ENCODE results near the gene RASGRP4. TPM values are rescaled to one million over a fixed set of nuclear protein-coding genes. Genes with fewer than 3 reads are reported as not detected.
"Not testable (repeated sequence)": the region's sequence is repeated elsewhere in the genome, so short reads cannot be mapped to it uniquely, and the experiment has no call there.

The RASGRP4 gene
- total RNA-seq, 1 experiment from 2014 or later, result not detected

- CTCF ChIA-PET, result no interaction called here
- no peaks in the 10 kb centered on the region for H3K9me2 ChIP-seq (ENCODE audit: insufficient read depth)
- H2AFZ ChIP-seq, result no peak overlapping the region
- no peaks in the 10 kb centered on the region for H3K4me1 ChIP-seq (replicated peaks; ENCODE audit: insufficient read depth)
- no peaks in the 10 kb centered on the region for H3K9me3 ChIP-seq (ENCODE audit: insufficient read depth, low read depth)
- H3K27ac ChIP-seq, result no peak overlapping the region
- no peak for DNase-seq
- intact Hi-C loops (cut with micrococcal nuclease; ENCODE audit: unreplicated experiment), result no loop called here
- no peaks in the 10 kb centered on the region for H3F3A ChIP-seq (ENCODE audit: insufficient read depth, low read depth)
- H3K27me3 ChIP-seq (ENCODE audit: insufficient read depth, low read depth), result peaks cover 5% of the 10 kb centered on the region
- H3K4me3 ChIP-seq, result no peak overlapping the region
- TF ChIP-seq EZH2 (IDR thresholded peaks at IDR 0.05; ENCODE audit: low read depth), result no peak
- TF ChIP-seq, protein P1, sequence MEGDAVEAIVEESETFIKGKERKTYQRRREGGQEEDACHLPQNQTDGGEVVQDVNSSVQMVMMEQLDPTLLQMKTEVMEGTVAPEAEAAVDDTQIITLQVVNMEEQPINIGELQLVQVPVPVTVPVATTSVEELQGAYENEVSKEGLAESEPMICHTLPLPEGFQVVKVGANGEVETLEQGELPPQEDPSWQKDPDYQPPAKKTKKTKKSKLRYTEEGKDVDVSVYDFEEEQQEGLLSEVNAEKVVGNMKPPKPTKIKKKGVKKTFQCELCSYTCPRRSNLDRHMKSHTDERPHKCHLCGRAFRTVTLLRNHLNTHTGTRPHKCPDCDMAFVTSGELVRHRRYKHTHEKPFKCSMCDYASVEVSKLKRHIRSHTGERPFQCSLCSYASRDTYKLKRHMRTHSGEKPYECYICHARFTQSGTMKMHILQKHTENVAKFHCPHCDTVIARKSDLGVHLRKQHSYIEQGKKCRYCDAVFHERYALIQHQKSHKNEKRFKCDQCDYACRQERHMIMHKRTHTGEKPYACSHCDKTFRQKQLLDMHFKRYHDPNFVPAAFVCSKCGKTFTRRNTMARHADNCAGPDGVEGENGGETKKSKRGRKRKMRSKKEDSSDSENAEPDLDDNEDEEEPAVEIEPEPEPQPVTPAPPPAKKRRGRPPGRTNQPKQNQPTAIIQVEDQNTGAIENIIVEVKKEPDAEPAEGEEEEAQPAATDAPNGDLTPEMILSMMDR (conservative IDR thresholded peaks at IDR 0.05), result no peak
- no TSS peak for BruUV-seq (replicated peaks)
- H4K20me1 ChIP-seq (ENCODE audit: insufficient read depth), result no peaks in the 10 kb centered on the region
- no peak overlapping the region for H3K4me2 ChIP-seq
- no peaks in the 10 kb centered on the region for H3K36me3 ChIP-seq (ENCODE audit: low read depth)
- H3K79me2 ChIP-seq (ENCODE audit: low read depth), result no peaks in the 10 kb centered on the region
- POLR2A ChIA-PET (ENCODE audit: unreplicated experiment), result no interaction called here
Observed at GRCh38 chr19:38430931-38431330, 4.9 kb upstream of the RASGRP4 start.

DNA sequence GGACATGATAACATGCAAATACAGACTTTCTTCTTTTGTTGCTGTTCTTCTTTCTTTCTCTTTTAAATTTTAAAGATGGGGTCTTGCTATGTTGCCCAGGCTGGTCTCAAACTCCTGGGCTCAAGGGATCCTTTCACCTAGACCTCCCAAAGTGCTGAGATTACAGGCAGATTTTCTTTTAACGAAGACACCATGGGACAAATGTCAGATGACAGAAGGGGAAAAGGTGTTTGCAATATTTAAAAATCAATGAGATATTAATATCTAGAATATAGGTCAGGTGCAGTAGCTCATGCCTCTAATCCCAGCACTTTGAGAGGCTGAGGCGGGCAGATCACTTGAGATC lies 3.8 kb upstream of the RASGRP4 start:
- Histone ChIP-seq H3K27ac (no peak overlapping the region), H3K4me1 (replicated peaks; ENCODE audit: insufficient read depth) (no peaks in the 10 kb centered on the region), H3K9me3 (ENCODE audit: insufficient read depth, low read depth) (no peaks in the 10 kb centered on the region), H3K4me3 (no peak overlapping the region), H3K27me3 (ENCODE audit: insufficient read depth, low read depth) (peaks cover 11% of the 10 kb centered on the region), H3K36me3 (ENCODE audit: low read depth) (no peaks in the 10 kb centered on the region), H3K4me2 (no peak overlapping the region), H3F3A (ENCODE audit: insufficient read depth, low read depth) (no peaks in the 10 kb centered on the region), H4K20me1 (ENCODE audit: insufficient read depth) (no peaks in the 10 kb centered on the region), H2AFZ (no peak overlapping the region), H3K9me2 (ENCODE audit: insufficient read depth) (no peaks in the 10 kb centered on the region), H3K79me2 (ENCODE audit: low read depth) (no peaks in the 10 kb centered on the region)
- BruUV-seq (replicated peaks), result no TSS peak
- CTCF ChIA-PET, result no interaction called here
- no peak for TF ChIP-seq EZH2 (IDR thresholded peaks at IDR 0.05; ENCODE audit: low read depth)
- TF ChIP-seq, protein P1 (conservative IDR thresholded peaks at IDR 0.05), result no peak
- POLR2A ChIA-PET (ENCODE audit: unreplicated experiment), result no interaction called here
- no peak for DNase-seq
- intact Hi-C loops (cut with micrococcal nuclease; ENCODE audit: unreplicated experiment), result no loop called here

DNA sequence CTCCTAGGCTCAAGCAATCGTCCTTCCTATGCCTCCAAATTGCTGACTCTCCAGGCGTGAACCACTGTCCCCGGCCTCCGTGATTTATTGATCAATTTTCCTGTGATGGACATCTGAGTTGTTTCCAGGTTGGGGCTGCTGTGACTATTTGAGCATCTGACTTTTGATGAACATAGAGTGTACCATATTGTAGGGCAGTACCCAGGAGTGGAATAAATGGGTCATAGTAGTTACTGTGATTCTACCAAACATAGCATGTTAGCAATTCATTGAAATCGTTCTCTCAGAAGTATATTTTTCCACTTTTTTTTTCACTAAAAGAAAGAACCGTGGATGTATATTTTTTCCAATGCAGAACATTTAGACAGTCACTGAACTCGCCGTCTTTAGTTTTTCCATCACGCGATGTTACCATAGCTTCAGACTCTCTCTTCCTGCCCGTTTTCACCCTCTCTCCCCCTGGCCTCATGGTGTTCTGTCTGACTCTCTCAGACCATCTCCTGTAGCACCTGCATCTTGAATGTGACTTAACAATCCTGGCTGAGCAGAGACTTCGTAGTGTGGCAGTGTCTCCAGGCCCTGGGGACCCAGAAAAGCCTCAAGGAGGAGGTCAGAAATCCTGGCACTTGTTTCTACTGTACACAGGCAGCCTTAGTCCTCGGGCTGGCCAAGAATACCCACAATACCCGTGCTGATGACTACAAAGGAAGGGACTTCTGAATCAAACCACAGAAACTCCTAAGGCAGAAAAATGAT lies 3.2 kb upstream of the RASGRP4 start:
- Histone ChIP-seq H3K27me3 (ENCODE audit: insufficient read depth, low read depth) (peaks cover 11% of the 10 kb centered on the region), H3K9me3 (ENCODE audit: insufficient read depth, low read depth) (no peaks in the 10 kb centered on the region), H3K79me2 (ENCODE audit: low read depth) (no peaks in the 10 kb centered on the region), H3K36me3 (ENCODE audit: low read depth) (no peaks in the 10 kb centered on the region), H3F3A (ENCODE audit: insufficient read depth, low read depth) (no peaks in the 10 kb centered on the region), H3K4me3 (no peak overlapping the region), H3K4me2 (no peak overlapping the region), H2AFZ (no peak overlapping the region), H3K9me2 (ENCODE audit: insufficient read depth) (no peaks in the 10 kb centered on the region), H3K4me1 (replicated peaks; ENCODE audit: insufficient read depth) (no peaks in the 10 kb centered on the region), H4K20me1 (ENCODE audit: insufficient read depth) (no peaks in the 10 kb centered on the region), H3K27ac (no peak overlapping the region)
- no TSS peak for BruUV-seq (replicated peaks)
- no peak for TF ChIP-seq EZH2 (IDR thresholded peaks at IDR 0.05; ENCODE audit: low read depth)
- intact Hi-C loops (cut with micrococcal nuclease; ENCODE audit: unreplicated experiment), result no loop called here
- DNase-seq, result no peak
- POLR2A ChIA-PET (ENCODE audit: unreplicated experiment), result no interaction called here
- CTCF ChIA-PET, result no interaction called here

DNA sequence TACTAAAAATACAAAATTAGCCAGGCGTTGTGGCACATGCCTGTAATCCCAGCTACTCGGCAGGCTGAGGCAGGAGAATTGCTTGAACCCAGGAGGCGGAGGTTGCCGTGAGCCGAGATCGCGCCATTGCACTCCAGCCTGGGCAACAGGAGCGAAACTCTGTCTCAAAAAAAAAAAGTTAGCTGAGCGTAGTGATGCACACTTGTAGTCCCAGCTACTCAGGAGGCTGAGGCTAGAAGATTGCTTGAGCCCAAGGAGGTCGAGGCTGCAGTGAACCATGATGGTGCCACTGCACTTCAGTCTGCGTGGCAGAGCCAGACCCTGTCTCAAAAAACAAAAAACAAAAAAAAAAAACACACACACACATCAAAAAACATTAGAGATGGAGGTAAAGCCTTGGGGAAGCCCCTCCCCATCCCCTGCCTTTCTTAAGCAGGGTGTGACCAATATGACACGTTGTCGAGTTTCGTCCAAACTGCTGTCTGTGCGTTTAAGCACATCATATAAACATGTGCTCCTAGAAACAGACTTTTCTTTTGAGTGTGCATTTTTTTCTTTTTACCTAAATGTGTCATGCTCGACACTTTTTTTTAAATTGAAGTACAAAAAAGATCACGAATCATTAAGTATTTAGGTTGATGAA lies 1.1 kb upstream of the RASGRP4 start:
- H3K79me2 ChIP-seq (ENCODE audit: low read depth); H3K4me3 ChIP-seq; DNase-seq; H3K4me1 ChIP-seq (replicated peaks; ENCODE audit: insufficient read depth); H3K4me2 ChIP-seq; H3K36me3 ChIP-seq (ENCODE audit: low read depth); H2AFZ ChIP-seq; CTCF ChIA-PET; H3K9me2 ChIP-seq (ENCODE audit: insufficient read depth); H3K27ac ChIP-seq; H3K9me3 ChIP-seq (ENCODE audit: insufficient read depth, low read depth); H3F3A ChIP-seq (ENCODE audit: insufficient read depth, low read depth); BruUV-seq (replicated peaks); intact Hi-C loops (cut with micrococcal nuclease; ENCODE audit: unreplicated experiment); H4K20me1 ChIP-seq (ENCODE audit: insufficient read depth): not testable (repeated sequence)
- H3K27me3 ChIP-seq (ENCODE audit: insufficient read depth, low read depth), result peaks cover 11% of the 10 kb centered on the region
- POLR2A ChIA-PET (ENCODE audit: unreplicated experiment), result interaction anchor here (0.7 kb wide), 1 partner anchor 764 kb away, joined by 8 read pairs; no protein-coding TSS in a partner anchor
